ENCODE measurements around the gene PCBP3.

GRCh38 chr21:45763506-45763905 lies 120.0 kb downstream of the PCBP3 start:
- TF ChIP-seq CTCF (IDR thresholded peaks at IDR 0.05) (no peak), POLR2A (IDR thresholded peaks at IDR 0.05) (no peak)

Data from right lobe of liver (tissue), 4 donors.